Measurements from ENCODE around the gene DOP1A. TPM values are rescaled to one million over a fixed set of nuclear protein-coding genes. Genes with fewer than 3 reads are reported as not detected.

DOP1A gene
- total RNA-seq, 4 donors from 2014 or later, result 44.8 to 118 (median 53.5) TPM

- Histone ChIP-seq H3K4me3 (no peak overlapping the region), H3K4me1 (no peaks in the 10 kb centered on the region), H3K27me3 (no peaks in the 10 kb centered on the region), H3K9me3 (no peaks in the 10 kb centered on the region), H3K27ac (no peak overlapping the region), H3K36me3 (no peaks in the 10 kb centered on the region)
- peak in 1 of 2 donors; percentile 68 for DNase-seq (ENCODE audit: low spot score in 2 of 2)
- WGBS, result 35% methylated on average over 7 of the region's 7 CpGs
- TF ChIP-seq EP300 (IDR thresholded peaks at IDR 0.05) (no peak), POLR2A (IDR thresholded peaks at IDR 0.05) (no peak)
- TF ChIP-seq, protein P1, sequence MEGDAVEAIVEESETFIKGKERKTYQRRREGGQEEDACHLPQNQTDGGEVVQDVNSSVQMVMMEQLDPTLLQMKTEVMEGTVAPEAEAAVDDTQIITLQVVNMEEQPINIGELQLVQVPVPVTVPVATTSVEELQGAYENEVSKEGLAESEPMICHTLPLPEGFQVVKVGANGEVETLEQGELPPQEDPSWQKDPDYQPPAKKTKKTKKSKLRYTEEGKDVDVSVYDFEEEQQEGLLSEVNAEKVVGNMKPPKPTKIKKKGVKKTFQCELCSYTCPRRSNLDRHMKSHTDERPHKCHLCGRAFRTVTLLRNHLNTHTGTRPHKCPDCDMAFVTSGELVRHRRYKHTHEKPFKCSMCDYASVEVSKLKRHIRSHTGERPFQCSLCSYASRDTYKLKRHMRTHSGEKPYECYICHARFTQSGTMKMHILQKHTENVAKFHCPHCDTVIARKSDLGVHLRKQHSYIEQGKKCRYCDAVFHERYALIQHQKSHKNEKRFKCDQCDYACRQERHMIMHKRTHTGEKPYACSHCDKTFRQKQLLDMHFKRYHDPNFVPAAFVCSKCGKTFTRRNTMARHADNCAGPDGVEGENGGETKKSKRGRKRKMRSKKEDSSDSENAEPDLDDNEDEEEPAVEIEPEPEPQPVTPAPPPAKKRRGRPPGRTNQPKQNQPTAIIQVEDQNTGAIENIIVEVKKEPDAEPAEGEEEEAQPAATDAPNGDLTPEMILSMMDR (IDR thresholded peaks at IDR 0.05), result peak; percentile 51 to 72
Measured at GRCh38 chr6:83215131-83216047, 147.9 kb downstream of the DOP1A start.

DNA sequence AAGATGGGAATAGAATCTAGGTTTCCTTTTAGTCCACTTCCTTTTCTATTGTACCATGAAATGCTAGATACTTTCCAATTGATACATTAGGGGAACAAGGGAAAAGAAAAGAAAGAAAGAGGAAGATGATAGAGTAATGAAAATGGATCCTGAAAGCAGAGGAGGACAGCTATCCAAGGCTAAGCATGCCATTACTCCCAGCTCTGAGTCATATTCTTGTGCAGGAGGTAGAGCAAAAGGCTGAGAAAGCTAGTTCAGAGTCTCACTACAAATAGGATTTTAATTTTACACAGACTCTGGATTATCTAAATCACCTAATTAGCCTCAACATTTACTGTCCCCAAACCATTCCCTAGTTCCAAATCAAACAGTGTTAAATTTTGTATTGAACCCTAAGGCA, 149.3 kb downstream of the DOP1A start:
- H3K36me3 ChIP-seq, result no peaks in the 10 kb centered on the region

More for the DNA sequence above, 149.3 kb downstream of the DOP1A start:
- Histone ChIP-seq H3K9me3 (no peaks in the 10 kb centered on the region), H3K4me1 (no peaks in the 10 kb centered on the region), H3K4me3 (no peak overlapping the region), H3K27me3 (no peaks in the 10 kb centered on the region), H3K27ac (no peak overlapping the region)
- no peak for DNase-seq (ENCODE audit: low spot score in 2 of 2)
- TF ChIP-seq POLR2A (IDR thresholded peaks at IDR 0.05) (no peak), POLR2AphosphoS5 (IDR thresholded peaks at IDR 0.05) (no peak)

Other genes with a start within 250 kb of the DOP1A start
- 10 to 100 TPM in 1 of 4 donors, 1 to 10 TPM in 3; 7.2 to 11.7 (median 7.5) TPM for gene UBE3D, start 1.8 kb upstream of the DOP1A start, total RNA-seq
- gene PGM3, start 125.6 kb downstream of the DOP1A start, total RNA-seq, result 10 to 100 TPM in 3 of 4 donors, 1 to 10 TPM in 1; 9.6 to 18.6 (median 13.8) TPM
- gene RWDD2A, start 125.7 kb downstream of the DOP1A start, total RNA-seq, result 1 to 10 TPM in 3 of 4 donors, under 1 TPM in 1; 0.95 to 3.5 (median 1.6) TPM